HepG2 (cell line): ENCODE results near the gene HKDC1. TPM values are rescaled to one million over a fixed set of nuclear protein-coding genes. Genes with fewer than 3 reads are reported as not detected.
"Not testable (repeated sequence)": the region's sequence is repeated elsewhere in the genome, so short reads cannot be mapped to it uniquely, and the experiment has no call there.

Experiments used
- ATAC-seq: fragments of 200-7000 bp; cut with Tn5 transposase; 3 replicates; pipeline ENCODE4 v1.9.1; 2020; ENCODE audit warnings: mild to moderate bottlenecking, moderate library complexity
- BruUV-seq: library from RNA; stranded (reverse); fragments of 400-500 nt; replicated peaks from 2 replicates; lab custom pipeline; 2021; lab: Mats Ljungman, UMichigan
- CTCF ChIA-PET: fragments of 300-600 bp; formaldehyde crosslinking; extraction: SDS; loops from one replicate; lab custom pipeline; 2021; ENCODE audit warnings: low total read pairs, inconsistent platforms, low intra/inter-chr PET ratio; lab: Yijun Ruan, JAX
- POLR2A ChIA-PET: fragments of 350-600 bp; sonication (Branson Sonifier 250); formaldehyde crosslinking; loops from one replicate; lab custom pipeline; 2020; ENCODE audit warnings: antibody characterized with exemption, inconsistent platforms; lab: Yijun Ruan, JAX
- DNase-seq: peaks from one replicate; pipeline ENCODE4 v3.0.0-alpha.2; 2015; ENCODE audit warnings: low spot score
- FAIRE-seq: peaks from 3 replicates; lab custom pipeline; 2011; peaks lifted over from hg19 to GRCh38; lab: Jason Lieb, UNC
- H2AFZ ChIP-seq: one replicate; pipeline ENCODE4 v1.6.1; 2011; ENCODE audit warnings: low read length, inconsistent platforms
- H3K27ac ChIP-seq: fragments of 300-600 bp; 3 replicates; pipeline ENCODE4 v1.8.0; 2011; ENCODE audit warnings: mixed run types, mild to moderate bottlenecking, mixed read lengths, low read length, inconsistent platforms; ENCODE audit not compliant: insufficient read depth; ENCODE audit errors: extremely low read length
- H3K27me3 ChIP-seq, 2 experiments: fragments of 200-600 bp in 1 of 2; 2 replicates in 1 of 2; 3 replicates in 1 of 2; pipeline versions ENCODE4 v1.6.0 to v1.8.0; 2011; ENCODE audit warnings: low read length in 2 of 2, mild to moderate bottlenecking in 2 of 2, moderate library complexity in 2 of 2, inconsistent platforms in 1 of 2; ENCODE audit not compliant: insufficient read depth in 2 of 2, control insufficient read depth in 1 of 2
- H3K36me3 ChIP-seq, 2 experiments: fragments of 200-600 bp in 1 of 2; replicated peaks in 1 of 2; 2 replicates in 1 of 2; 3 replicates in 1 of 2; pipeline versions ENCODE4 v1.5.1 to v1.8.0; 2011; ENCODE audit warnings: low read length in 2 of 2, inconsistent platforms in 1 of 2; ENCODE audit not compliant: insufficient read depth in 2 of 2, control insufficient read depth in 1 of 2
- H3K4me1 ChIP-seq: 2 replicates; pipeline ENCODE4 v1.5.1; 2012; ENCODE audit warnings: low read length, inconsistent platforms; ENCODE audit not compliant: insufficient read depth
- H3K4me2 ChIP-seq: 2 replicates; pipeline ENCODE4 v1.6.0; 2011; ENCODE audit warnings: low read depth, low read length, inconsistent platforms
- H3K4me3 ChIP-seq, 3 experiments: fragments of 200-600 bp in 1 of 3; sonication (generic), shearing (Covaris generic) in 1 of 3; replicated peaks in 1 of 3; 2 replicates each; pipeline ENCODE4 v1.5.1; 2011 to 2016; ENCODE audit warnings: low read length in 3 of 3, inconsistent platforms in 2 of 3, low read depth in 2 of 3, mild to moderate bottlenecking in 2 of 3, control low read depth in 1 of 3, mixed read lengths in 1 of 3; ENCODE audit not compliant: insufficient read depth in 1 of 3
- H3K79me2 ChIP-seq: one replicate; pipeline ENCODE4 v1.6.1; 2011; ENCODE audit warnings: low read length, inconsistent platforms; ENCODE audit not compliant: insufficient read depth
- H3K9ac ChIP-seq: 2 replicates; pipeline ENCODE4 v1.6.0; 2011; ENCODE audit warnings: mild to moderate bottlenecking, low read depth, low read length, inconsistent platforms; ENCODE audit not compliant: insufficient read depth
- H3K9me3 ChIP-seq: 2 replicates; pipeline ENCODE4 v1.5.1; 2012; ENCODE audit warnings: mild to moderate bottlenecking, low read length
- H4K20me1 ChIP-seq: 2 replicates; pipeline ENCODE4 v1.6.0; 2011; ENCODE audit warnings: inconsistent platforms, mild to moderate bottlenecking, low read length, moderate library complexity; ENCODE audit not compliant: insufficient read depth
- AFF4 ChIP-seq: sonication (generic); formaldehyde crosslinking; IDR thresholded peaks from 2 replicates; pipeline ENCODE4 v1.4.0; 2020; ENCODE audit warnings: missing genetic modification reagents
- BRCA1 ChIP-seq: sonication (generic); formaldehyde crosslinking; IDR thresholded peaks from 2 replicates; pipeline ENCODE4 v1.4.0; 2020; ENCODE audit warnings: missing genetic modification reagents
- CREBL2 ChIP-seq: sonication (generic); formaldehyde crosslinking; IDR thresholded peaks from 2 replicates; pipeline ENCODE4 v1.8.1; 2023; ENCODE audit warnings: missing genetic modification reagents, mild to moderate bottlenecking, borderline replicate concordance
- HOXA3 ChIP-seq: sonication (generic); formaldehyde crosslinking; IDR thresholded peaks from 2 replicates; pipeline ENCODE4 v1.5.0; 2020; ENCODE audit warnings: missing genetic modification reagents
- KDM6A ChIP-seq: IDR thresholded peaks from 2 replicates; pipeline ENCODE4 v1.6.1; 2016; ENCODE audit warnings: low read depth
- KLF15 ChIP-seq: sonication (generic); formaldehyde crosslinking; IDR thresholded peaks from 2 replicates; pipeline ENCODE4 v1.8.1; 2023; ENCODE audit warnings: borderline replicate concordance, mild to moderate bottlenecking, inconsistent platforms, missing genetic modification reagents, mixed read lengths
- ZNF432 ChIP-seq: sonication (generic); formaldehyde crosslinking; IDR thresholded peaks from 2 replicates; pipeline ENCODE4 v1.5.0; 2020; ENCODE audit warnings: missing genetic modification reagents, mild to moderate bottlenecking, borderline replicate concordance
- ZNF574 ChIP-seq: sonication (generic); formaldehyde crosslinking; IDR thresholded peaks from 2 replicates; pipeline ENCODE4 v1.4.0; 2020; ENCODE audit warnings: missing genetic modification reagents
- ZNF780A ChIP-seq: sonication (generic); formaldehyde crosslinking; IDR thresholded peaks from 2 replicates; pipeline ENCODE4 v1.8.0; 2022; ENCODE audit warnings: mild to moderate bottlenecking, missing genetic modification reagents, moderate library complexity
- WGBS: methylation state at CpG from one replicate; pipeline ENCODE4 v1.1.6; 2017; ENCODE audit warnings: low lambda C conversion rate; 5-methylcytosine and 5-hydroxymethylcytosine counted together
- in situ Hi-C: cut with HindIII; loops from 2 replicates; pipeline ENCODE4 v1.10.0; 2017; ENCODE audit warnings: low pct_unique_long_range_greater_than_20kb; ENCODE audit not compliant: extremely low pct_ligation_motif_present
- intact Hi-C: fragments of 100-400 bp; cut with micrococcal nuclease; formaldehyde crosslinking; loops from one replicate; pipeline ENCODE4 v1.10.0; 2022; ENCODE audit not compliant: unreplicated experiment
- polyA plus RNA-seq, 8 experiments: library from polyadenylated mRNA; depleted of rRNA in 3 of 8; stranded (reverse) in 7 of 8; unstranded in 1 of 8; fragments of >200 nt; fragmentation: Illumina TruSeq in 4 of 8; extraction: Trizol in 4 of 8; gene quantifications; 2 replicates each; pipeline versions ENCODE4 v1.2.1 to v1.2.3, GENCODE V29; 2011 to 2016; ENCODE audit warnings: low read depth in 4 of 8, missing spikeins in 1 of 8, mixed read lengths in 1 of 8; ENCODE audit not compliant: insufficient read depth in 1 of 8
- total RNA-seq, 5 experiments: library from RNA; depleted of rRNA; stranded (reverse); fragments of >200 nt; fragmentation: Illumina TruSeq; extraction: Trizol; gene quantifications; 2 replicates each; pipeline ENCODE4 v1.2.3, GENCODE V29; 2016; ENCODE audit warnings: low read depth in 1 of 5

HKDC1 gene
- total and polyA plus RNA-seq, 2 of the 13 experiments (the other 11 are each of a cell fraction or from before 2014, with no cell fraction given) = 8.1 to 12.4 TPM

GRCh38 chr10:69307434-69307833 lies 87.3 kb downstream of the HKDC1 start (continued):
- TF ChIP-seq ZNF432 (CRISPR knock-in tag) = no peak

DNA sequence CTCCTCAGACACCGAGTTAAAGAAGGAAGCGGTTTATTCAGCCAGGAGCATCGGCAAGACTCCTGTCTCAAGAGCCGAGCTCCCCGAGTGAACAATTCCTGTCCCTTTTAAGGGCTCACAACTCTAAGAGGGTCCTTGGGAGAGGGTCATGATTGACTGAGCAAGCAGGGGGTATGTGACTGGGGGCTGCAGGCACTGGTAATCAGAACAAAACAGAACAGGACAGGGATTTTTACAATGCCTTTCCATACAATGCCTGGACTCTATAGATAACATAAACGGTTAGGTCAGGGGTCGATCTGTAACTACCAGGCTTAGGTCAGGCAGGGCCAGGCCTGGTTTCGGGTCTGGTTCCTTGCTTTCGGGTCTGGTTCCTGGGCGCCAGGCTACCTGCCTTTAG lies 88.2 kb downstream of the HKDC1 start:
- H3K4me3 ChIP-seq, BruUV-seq, H3K9ac ChIP-seq, in situ Hi-C loops, intact Hi-C loops, H3K36me3 ChIP-seq, CTCF ChIA-PET, H2AFZ ChIP-seq, H3K4me2 ChIP-seq, H3K4me1 ChIP-seq, FAIRE-seq, ATAC-seq, DNase-seq, POLR2A ChIA-PET, H3K27ac ChIP-seq, H4K20me1 ChIP-seq, H3K9me3 ChIP-seq, H3K79me2 ChIP-seq: not testable (repeated sequence)
- H3K27me3 ChIP-seq = peaks cover 2 to 41% of the 10 kb centered on the region in 2 experiments
- WGBS = 47% methylated on average over 10 of the region's 10 CpGs

DNA sequence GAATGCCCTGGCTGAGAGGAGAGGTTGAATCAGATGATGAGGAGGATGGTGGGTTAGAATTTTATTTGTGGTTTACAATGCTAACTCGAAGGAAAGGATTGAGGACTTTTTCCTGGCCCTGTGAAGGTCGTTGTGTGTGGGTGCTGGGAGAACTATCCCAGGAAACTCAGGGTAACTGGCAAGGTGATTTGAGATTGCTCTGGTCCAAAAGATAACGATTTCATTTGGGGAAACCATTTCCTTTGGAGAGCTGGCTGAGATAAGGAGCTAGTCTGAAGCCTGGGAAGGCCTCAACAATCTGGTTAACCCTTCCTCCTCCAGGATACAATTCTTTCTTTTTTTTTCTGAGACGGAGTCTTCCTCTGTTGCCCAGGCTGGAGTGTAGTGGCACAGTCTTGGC lies 91.2 kb downstream of the HKDC1 start:
- no peaks in the 10 kb centered on the region for H3K4me1 ChIP-seq
- no peaks in the 10 kb centered on the region for H3K9me3 ChIP-seq
- FAIRE-seq (no peak), DNase-seq (no peak), ATAC-seq (no peak)
- TF ChIP-seq ZNF780A (CRISPR knock-in tag) (no peak), AFF4 (CRISPR knock-in tag) (no peak), ZNF574 (CRISPR knock-in tag) (no peak), BRCA1 (no peak), KLF15 (CRISPR knock-in tag) (no peak), HOXA3 (CRISPR knock-in tag) (no peak), KDM6A (no peak), CREBL2 (CRISPR knock-in tag) (no peak)
- intact Hi-C loops = no loop called here
- ChIA-PET CTCF (no interaction called here), POLR2A (no interaction called here)
- H4K20me1 ChIP-seq = no peaks in the 10 kb centered on the region
- H3K79me2 ChIP-seq = no peaks in the 10 kb centered on the region
- in situ Hi-C loops = no loop called here
- no peak overlapping the region for H3K4me3 ChIP-seq
- H3K9ac ChIP-seq = no peak overlapping the region
- no peaks in the 10 kb centered on the region for H3K36me3 ChIP-seq
- no peak overlapping the region for H3K4me2 ChIP-seq
- 13% methylated on average over 4 of the region's 4 CpGs for WGBS
- H3K27ac ChIP-seq = no peak overlapping the region
- peaks cover 2 to 40% of the 10 kb centered on the region in 2 experiments for H3K27me3 ChIP-seq
- no TSS peak for BruUV-seq
- no peak overlapping the region for H2AFZ ChIP-seq
